ENCODE data around the gene LAPTM5. TPM values are rescaled to one million over a fixed set of nuclear protein-coding genes. Genes with fewer than 3 reads are reported as not detected.

LAPTM5 gene
- total and polyA plus RNA-seq, 2 donors (not counting 3 experiments of a cell fraction or from before 2014, with no cell fraction given) = 83.4 to 95.2 TPM

DNA sequence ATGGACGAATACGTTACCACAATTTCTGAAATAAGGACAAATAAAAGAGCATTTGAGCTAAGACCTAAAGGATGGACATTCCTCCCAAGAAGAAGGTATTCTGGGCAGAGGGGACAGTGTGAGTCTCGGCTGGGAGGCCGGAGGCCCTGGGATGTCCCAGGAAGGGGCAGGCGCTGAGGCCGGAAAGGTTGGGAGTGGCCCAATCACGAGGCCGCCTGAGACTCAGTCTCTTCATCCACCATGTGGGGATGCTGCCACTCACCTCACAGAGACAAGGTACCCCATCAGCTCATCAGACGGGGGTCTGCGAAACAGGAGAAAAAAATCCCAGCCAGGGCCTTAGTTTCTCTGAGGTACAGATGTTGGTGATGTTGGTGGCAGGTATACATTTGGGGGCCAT, 24.3 kb upstream of the LAPTM5 start:
- Histone ChIP-seq H2AFZ (ENCODE audit: low read depth, low read length) (no peak overlapping the region), H3K4me1 (ENCODE audit: control insufficient read depth, extremely low read depth, insufficient read depth, low read length) (peaks cover 7% of the 10 kb centered on the region), H3K4me3 (replicated peaks in 1 of 3; ENCODE audit: insufficient read depth in 1 of 3, low read depth in 1 of 3, low read length in 3 of 3) (no peak overlapping the region), H3K9ac (replicated peaks; ENCODE audit: extremely low read depth, insufficient read depth, low read length) (no peak overlapping the region), H3K4me2 (ENCODE audit: insufficient read depth, low read length) (no peak overlapping the region), H3K79me2 (ENCODE audit: control insufficient read depth, insufficient read depth, low read length) (no peaks in the 10 kb centered on the region), H3K27me3 (ENCODE audit: control insufficient read depth in 2 of 2, insufficient read depth in 2 of 2, low read length in 2 of 2) (peaks cover 0 to 3% of the 10 kb centered on the region in 2 experiments), H3K36me3 (ENCODE audit: control insufficient read depth in 2 of 2, extremely low read depth in 1 of 2, insufficient read depth in 2 of 2, low read length in 2 of 2) (no peaks in the 10 kb centered on the region), H3K9me3 (replicated peaks; ENCODE audit: control insufficient read depth, insufficient read depth, low read length) (no peaks in the 10 kb centered on the region), H3K9me1 (replicated peaks; ENCODE audit: control insufficient read depth, extremely low read depth, insufficient read depth, low read length) (no peaks in the 10 kb centered on the region), H4K20me1 (replicated peaks; ENCODE audit: control insufficient read depth, extremely low read depth, insufficient read depth, low read length) (no peaks in the 10 kb centered on the region), H3K27ac (ENCODE audit: insufficient read depth, low read depth, low read length) (no peak overlapping the region)
- DNase-seq (ENCODE audit: low read depth, low spot score) (no peak), FAIRE-seq (no peak)
- ChIA-PET POLR2A (no interaction called here), CTCF (interaction anchor here (1.1 to 10.7 kb wide), 11 partner anchors 12 to 147 kb away, joined by 3 to 726 read pairs (median 13); partner anchors contain the start of gene MATN1)
- intact Hi-C loops (cut with micrococcal nuclease) (loop anchor here (1.0 kb wide), 3 partner anchors 19 to 147 kb away; no protein-coding TSS in a partner anchor), dilution Hi-C loops (cut with MboI; ENCODE audit: extremely low pct_ligation_motif_present, low sequenced_read_pairs) (no loop called here)
- no TSS peak for BruUV-seq (replicated peaks)
- TF ChIP-seq, protein P1, sequence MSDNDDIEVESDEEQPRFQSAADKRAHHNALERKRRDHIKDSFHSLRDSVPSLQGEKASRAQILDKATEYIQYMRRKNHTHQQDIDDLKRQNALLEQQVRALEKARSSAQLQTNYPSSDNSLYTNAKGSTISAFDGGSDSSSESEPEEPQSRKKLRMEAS (IDR thresholded peaks at IDR 0.05; ENCODE audit: insufficient read depth, insufficient read length) = no peak
- TF ChIP-seq, protein P2, sequence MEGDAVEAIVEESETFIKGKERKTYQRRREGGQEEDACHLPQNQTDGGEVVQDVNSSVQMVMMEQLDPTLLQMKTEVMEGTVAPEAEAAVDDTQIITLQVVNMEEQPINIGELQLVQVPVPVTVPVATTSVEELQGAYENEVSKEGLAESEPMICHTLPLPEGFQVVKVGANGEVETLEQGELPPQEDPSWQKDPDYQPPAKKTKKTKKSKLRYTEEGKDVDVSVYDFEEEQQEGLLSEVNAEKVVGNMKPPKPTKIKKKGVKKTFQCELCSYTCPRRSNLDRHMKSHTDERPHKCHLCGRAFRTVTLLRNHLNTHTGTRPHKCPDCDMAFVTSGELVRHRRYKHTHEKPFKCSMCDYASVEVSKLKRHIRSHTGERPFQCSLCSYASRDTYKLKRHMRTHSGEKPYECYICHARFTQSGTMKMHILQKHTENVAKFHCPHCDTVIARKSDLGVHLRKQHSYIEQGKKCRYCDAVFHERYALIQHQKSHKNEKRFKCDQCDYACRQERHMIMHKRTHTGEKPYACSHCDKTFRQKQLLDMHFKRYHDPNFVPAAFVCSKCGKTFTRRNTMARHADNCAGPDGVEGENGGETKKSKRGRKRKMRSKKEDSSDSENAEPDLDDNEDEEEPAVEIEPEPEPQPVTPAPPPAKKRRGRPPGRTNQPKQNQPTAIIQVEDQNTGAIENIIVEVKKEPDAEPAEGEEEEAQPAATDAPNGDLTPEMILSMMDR (IDR thresholded peaks at IDR 0.05; ENCODE audit: extremely low read depth in 1 of 2, insufficient read depth in 1 of 2, low read depth in 1 of 2, low read length in 2 of 2) = no peak
- TF ChIP-seq JUN (IDR thresholded peaks at IDR 0.05; ENCODE audit: borderline replicate concordance, insufficient read depth, insufficient read length, low read depth) = no peak

DNA sequence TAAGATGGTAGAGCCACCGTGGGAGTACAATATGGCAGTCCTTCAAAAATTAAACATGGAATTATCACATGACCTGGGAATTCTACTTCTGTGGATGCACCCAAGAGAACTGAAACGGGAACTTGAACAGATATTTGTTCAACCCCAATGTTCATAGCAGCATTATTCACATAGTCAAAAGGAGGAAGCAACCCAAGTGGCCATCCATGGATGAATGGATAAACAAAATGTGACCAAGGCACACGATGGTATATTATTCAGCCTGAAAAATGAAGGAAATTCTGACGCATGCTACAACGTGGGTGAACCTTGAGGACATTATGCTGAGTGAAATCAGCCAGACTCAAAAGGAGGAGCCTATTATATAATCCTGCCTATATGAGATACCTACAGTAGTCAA, 22.8 kb upstream of the LAPTM5 start:
- CTCF ChIA-PET = interaction anchor here (1.0 to 10.7 kb wide), 14 partner anchors 13 to 1520 kb away, joined by 3 to 726 read pairs (median 10); partner anchors contain the start of genes MATN1 and SDC3
- H3K27me3 ChIP-seq (ENCODE audit: control insufficient read depth in 2 of 2, insufficient read depth in 2 of 2, low read length in 2 of 2) = peaks cover 0 to 3% of the 10 kb centered on the region in 2 experiments
- no peaks in the 10 kb centered on the region for H3K9me1 ChIP-seq (replicated peaks; ENCODE audit: control insufficient read depth, extremely low read depth, insufficient read depth, low read length)
- no peak overlapping the region for H3K4me3 ChIP-seq (replicated peaks in 1 of 3; ENCODE audit: insufficient read depth in 1 of 3, low read depth in 1 of 3, low read length in 3 of 3)
- intact Hi-C loops (cut with micrococcal nuclease) = no loop called here
- dilution Hi-C loops (cut with MboI; ENCODE audit: extremely low pct_ligation_motif_present, low sequenced_read_pairs) = no loop called here
- FAIRE-seq (no peak), DNase-seq (ENCODE audit: low read depth, low spot score) (no peak)
- H3K4me2 ChIP-seq (ENCODE audit: insufficient read depth, low read length) = no peak overlapping the region
- H3K9ac ChIP-seq (replicated peaks; ENCODE audit: extremely low read depth, insufficient read depth, low read length) = no peak overlapping the region
- H3K4me1 ChIP-seq (ENCODE audit: control insufficient read depth, extremely low read depth, insufficient read depth, low read length) = peaks cover 7% of the 10 kb centered on the region
- H3K9me3 ChIP-seq (replicated peaks; ENCODE audit: control insufficient read depth, insufficient read depth, low read length) = no peaks in the 10 kb centered on the region
- no peak overlapping the region for H3K27ac ChIP-seq (ENCODE audit: insufficient read depth, low read depth, low read length)
- no peaks in the 10 kb centered on the region for H4K20me1 ChIP-seq (replicated peaks; ENCODE audit: control insufficient read depth, extremely low read depth, insufficient read depth, low read length)
- no peaks in the 10 kb centered on the region for H3K36me3 ChIP-seq (ENCODE audit: control insufficient read depth in 2 of 2, extremely low read depth in 1 of 2, insufficient read depth in 2 of 2, low read length in 2 of 2)
- BruUV-seq (replicated peaks) = no TSS peak
- TF ChIP-seq JUN (IDR thresholded peaks at IDR 0.05; ENCODE audit: borderline replicate concordance, insufficient read depth, insufficient read length, low read depth) (no peak), FOS (IDR thresholded peaks at IDR 0.05; ENCODE audit: borderline replicate concordance, insufficient read depth, low read length) (no peak), EZH2 (IDR thresholded peaks at IDR 0.05; ENCODE audit: borderline replicate concordance, low read depth, low read length, severe bottlenecking) (no peak), POLR2AphosphoS5 (IDR thresholded peaks at IDR 0.05; ENCODE audit: insufficient read depth, low read depth, low read length) (no peak), MYC (IDR thresholded peaks at IDR 0.05; ENCODE audit: low read depth, low read length) (no peak), POLR2A (IDR thresholded peaks at IDR 0.05; ENCODE audit: low read depth, low read length) (no peak), GATA2 (IDR thresholded peaks at IDR 0.05; ENCODE audit: insufficient read depth, insufficient read length, low read depth, low read length) (no peak)
- TF ChIP-seq, protein P1 (IDR thresholded peaks at IDR 0.05; ENCODE audit: insufficient read depth, insufficient read length) = no peak
- TF ChIP-seq, protein P2 (IDR thresholded peaks at IDR 0.05; ENCODE audit: extremely low read depth in 1 of 2, insufficient read depth in 1 of 2, low read depth in 1 of 2, low read length in 2 of 2) = no peak
- H3K79me2 ChIP-seq (ENCODE audit: control insufficient read depth, insufficient read depth, low read length) = no peaks in the 10 kb centered on the region
- H2AFZ ChIP-seq (ENCODE audit: low read depth, low read length) = no peak overlapping the region
- POLR2A ChIA-PET = no interaction called here
